NB4 (cell line): ENCODE measurements around the gene UQCC3.
"Not testable (repeated sequence)": the region's sequence is repeated elsewhere in the genome, so short reads cannot be mapped to it uniquely, and the experiment has no call there.

Source experiments
- MYC ChIP-seq: IDR thresholded peaks from 2 replicates; pipeline ENCODE4 v1.6.1; 2011; ENCODE audit warnings: low read depth, low read length
- POLR2A ChIP-seq: IDR thresholded peaks from 2 replicates; pipeline ENCODE4 v1.6.1; 2011; ENCODE audit warnings: mild to moderate bottlenecking; ENCODE audit not compliant: insufficient read length; ENCODE audit errors: extremely low read depth
- TF ChIP-seq, protein P1 (sequence below): IDR thresholded peaks from one replicate; pipeline ENCODE4 v1.5.1; 2012; ENCODE audit warnings: low read depth, low read length
- TF ChIP-seq, protein P2 (sequence below): IDR thresholded peaks from 2 replicates; pipeline ENCODE4 v1.6.1; 2011; ENCODE audit warnings: low read depth, low read length

DNA sequence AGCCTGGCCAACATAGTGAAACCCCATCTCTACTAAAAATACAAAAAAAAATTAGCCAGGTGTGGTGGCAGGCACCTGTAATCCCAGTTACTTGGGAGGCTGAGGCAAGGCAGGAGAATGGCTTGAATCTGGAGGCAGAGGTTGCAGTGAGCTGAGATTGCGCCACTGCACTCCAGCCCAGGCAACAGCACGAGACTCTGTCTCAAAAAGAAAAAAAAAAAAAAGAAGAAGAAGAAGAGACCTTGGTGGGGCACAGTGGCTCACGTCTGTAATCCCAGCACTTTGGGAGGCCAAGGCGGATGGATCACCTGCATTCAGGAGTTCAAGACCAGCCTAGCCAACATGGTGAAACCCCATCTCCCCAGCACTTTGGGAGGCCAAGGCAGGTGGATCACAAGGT lies 32.4 kb downstream of the UQCC3 start:
- TF ChIP-seq, protein P1, sequence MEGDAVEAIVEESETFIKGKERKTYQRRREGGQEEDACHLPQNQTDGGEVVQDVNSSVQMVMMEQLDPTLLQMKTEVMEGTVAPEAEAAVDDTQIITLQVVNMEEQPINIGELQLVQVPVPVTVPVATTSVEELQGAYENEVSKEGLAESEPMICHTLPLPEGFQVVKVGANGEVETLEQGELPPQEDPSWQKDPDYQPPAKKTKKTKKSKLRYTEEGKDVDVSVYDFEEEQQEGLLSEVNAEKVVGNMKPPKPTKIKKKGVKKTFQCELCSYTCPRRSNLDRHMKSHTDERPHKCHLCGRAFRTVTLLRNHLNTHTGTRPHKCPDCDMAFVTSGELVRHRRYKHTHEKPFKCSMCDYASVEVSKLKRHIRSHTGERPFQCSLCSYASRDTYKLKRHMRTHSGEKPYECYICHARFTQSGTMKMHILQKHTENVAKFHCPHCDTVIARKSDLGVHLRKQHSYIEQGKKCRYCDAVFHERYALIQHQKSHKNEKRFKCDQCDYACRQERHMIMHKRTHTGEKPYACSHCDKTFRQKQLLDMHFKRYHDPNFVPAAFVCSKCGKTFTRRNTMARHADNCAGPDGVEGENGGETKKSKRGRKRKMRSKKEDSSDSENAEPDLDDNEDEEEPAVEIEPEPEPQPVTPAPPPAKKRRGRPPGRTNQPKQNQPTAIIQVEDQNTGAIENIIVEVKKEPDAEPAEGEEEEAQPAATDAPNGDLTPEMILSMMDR = not testable (repeated sequence)
- TF ChIP-seq, protein P2, sequence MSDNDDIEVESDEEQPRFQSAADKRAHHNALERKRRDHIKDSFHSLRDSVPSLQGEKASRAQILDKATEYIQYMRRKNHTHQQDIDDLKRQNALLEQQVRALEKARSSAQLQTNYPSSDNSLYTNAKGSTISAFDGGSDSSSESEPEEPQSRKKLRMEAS = not testable (repeated sequence)
- not testable (repeated sequence) for TF ChIP-seq POLR2A, MYC
